Sigmoid colon (tissue), 7 donors: ENCODE measurements around the gene SF3B2. TPM values are rescaled to one million over a fixed set of nuclear protein-coding genes. Genes with fewer than 3 reads are reported as not detected.

Source experiments
- DNase-seq: peaks from one replicate; pipeline ENCODE4 v3.0.0-alpha.2; 2019
- H3K27ac ChIP-seq, 4 donors: fragments of 200-600 bp; sonication (generic); one replicate each; pipeline ENCODE4 v1.5.1; 2016 to 2019; ENCODE audit warnings: mild to moderate bottlenecking in 1 of 4
- H3K27me3 ChIP-seq, 3 donors: fragments of 200-600 bp; sonication (generic); one replicate each; pipeline ENCODE4 v1.5.1; 2019; ENCODE audit warnings: mild to moderate bottlenecking in 1 of 3
- H3K36me3 ChIP-seq, 4 donors: fragments of 200-600 bp; sonication (generic); one replicate each; pipeline ENCODE4 v1.5.1; 2016 to 2019
- H3K4me1 ChIP-seq, 4 donors: fragments of 200-600 bp; sonication (generic); one replicate each; pipeline ENCODE4 v1.5.1; 2017 to 2019
- H3K4me3 ChIP-seq, 4 donors: fragments of 200-600 bp; sonication (generic); one replicate each; pipeline ENCODE4 v1.5.1; 2017 to 2019; ENCODE audit warnings: mild to moderate bottlenecking in 2 of 4, moderate library complexity in 1 of 4
- H3K9me3 ChIP-seq, 4 donors: fragments of 200-600 bp in 3 of 4; sonication (generic) in 3 of 4; one replicate each; pipeline versions ENCODE4 v1.5.1 to v1.6.1; 2013 to 2019
- CTCF ChIP-seq, 4 experiments: fragments of 450-650 bp in 3 of 4; fragments of 200-600 bp in 1 of 4; IDR thresholded peaks; one replicate each; pipeline ENCODE4 v1.5.1; 2016 to 2019; ENCODE audit warnings: antibody characterized with exemption in 4 of 4, mild to moderate bottlenecking in 3 of 4, moderate library complexity in 2 of 4
- EP300 ChIP-seq, 4 donors: sonication (generic); formaldehyde crosslinking; IDR thresholded peaks; one replicate each; pipeline ENCODE4 v1.6.1; 2017; ENCODE audit warnings: antibody characterized with exemption in 4 of 4
- POLR2A ChIP-seq, 2 donors: fragments of 450-650 bp; IDR thresholded peaks; one replicate each; pipeline ENCODE4 v1.6.1; 2016; ENCODE audit warnings: antibody characterized with exemption in 2 of 2, mild to moderate bottlenecking in 2 of 2, moderate library complexity in 2 of 2
- POLR2AphosphoS5 ChIP-seq, 4 donors: sonication (generic); formaldehyde crosslinking; IDR thresholded peaks; one replicate each; pipeline ENCODE4 v1.6.1; 2017; ENCODE audit warnings: antibody characterized with exemption in 4 of 4
- WGBS, 2 donors: extraction: QIAGEN DNeasy Blood & Tissue Kit; methylation state at CpG; one replicate each; pipeline ENCODE4 v1.1.7; 2013; 5-methylcytosine and 5-hydroxymethylcytosine counted together
- intact Hi-C: fragments of 100-400 bp; cut with DNase I; formaldehyde crosslinking; loops from one replicate; pipeline ENCODE4 v1.15.1; 2023
- polyA plus RNA-seq, 3 donors: library from polyadenylated mRNA; stranded (reverse); fragments of 200-250 nt; gene quantifications; one replicate each; pipeline ENCODE4 v1.2.3, GENCODE V29; 2013
- total RNA-seq, 4 donors: library from RNA; depleted of rRNA; stranded (reverse); fragments of >200 nt; gene quantifications; one replicate each; pipeline ENCODE4 v1.1.0, GENCODE V29; 2016
- donor health status: healthy with polysubstance abuse.
- donor health status: Bipolar disorder and iron deficiency.
- donor health status: healthy.

The SF3B2 gene
- total and polyA plus RNA-seq, 7 donors, result 71.7 to 122 (median 91.9) TPM

GRCh38 chr11:66012946-66013761 lies 39.0 kb upstream of the SF3B2 start:
- H3K4me1 ChIP-seq, result peaks cover 0 to 11% (median 8%) of the 10 kb centered on the region in 4 donors
- TF ChIP-seq POLR2A (IDR thresholded peaks at IDR 0.05) (no peak), POLR2AphosphoS5 (IDR thresholded peaks at IDR 0.05) (no peak), CTCF (IDR thresholded peaks at IDR 0.05) (no peak)
- H3K9me3 ChIP-seq, result no peaks in the 10 kb centered on the region
- intact Hi-C loops, result no loop called here
- H3K27me3 ChIP-seq, result peaks cover 15 to 29% (median 27%) of the 10 kb centered on the region in 3 donors
- WGBS, 2 donors, result 50 to 52% methylated on average over 12 of the region's 12 CpGs
- H3K36me3 ChIP-seq, result no peaks in the 10 kb centered on the region
- DNase-seq, result no peak
- no peak overlapping the region for H3K27ac ChIP-seq
- no peak overlapping the region for H3K4me3 ChIP-seq

GRCh38 chr11:66013762-66014100 lies 38.4 kb upstream of the SF3B2 start:
- 59 to 80% methylated on average over 7 of the region's 7 CpGs for WGBS, 2 donors
- no peak overlapping the region for H3K27ac ChIP-seq
- no peak overlapping the region for H3K4me3 ChIP-seq
- no peak for TF ChIP-seq EP300 (IDR thresholded peaks at IDR 0.05)
- no peak for TF ChIP-seq CTCF (IDR thresholded peaks at IDR 0.05)
- TF ChIP-seq POLR2AphosphoS5 (IDR thresholded peaks at IDR 0.05), result no peak
- TF ChIP-seq POLR2A (IDR thresholded peaks at IDR 0.05), result no peak
- H3K9me3 ChIP-seq, result no peaks in the 10 kb centered on the region
- no peaks in the 10 kb centered on the region for H3K36me3 ChIP-seq
- DNase-seq, result no peak
- H3K4me1 ChIP-seq, result peaks cover 0 to 11% (median 8%) of the 10 kb centered on the region in 4 donors
- peaks cover 15 to 29% (median 27%) of the 10 kb centered on the region in 3 donors for H3K27me3 ChIP-seq
- intact Hi-C loops, result no loop called here

GRCh38 chr11:66014804-66015453 lies 37.2 kb upstream of the SF3B2 start:
- no peaks in the 10 kb centered on the region for H3K9me3 ChIP-seq
- TF ChIP-seq POLR2A (IDR thresholded peaks at IDR 0.05) (no peak), CTCF (IDR thresholded peaks at IDR 0.05) (no peak), POLR2AphosphoS5 (IDR thresholded peaks at IDR 0.05) (no peak), EP300 (IDR thresholded peaks at IDR 0.05) (no peak)
- peaks cover 15 to 29% (median 27%) of the 10 kb centered on the region in 3 donors for H3K27me3 ChIP-seq
- DNase-seq, result no peak
- 91 to 93% methylated on average over 6 of the region's 6 CpGs for WGBS, 2 donors
- intact Hi-C loops, result no loop called here
- H3K27ac ChIP-seq, result no peak overlapping the region
- peaks cover 0 to 11% (median 8%) of the 10 kb centered on the region in 4 donors for H3K4me1 ChIP-seq
- no peaks in the 10 kb centered on the region for H3K36me3 ChIP-seq
- no peak overlapping the region for H3K4me3 ChIP-seq

- H3K36me3 ChIP-seq, result no peaks in the 10 kb centered on the region
- WGBS, 2 donors, result 89 to 93% methylated on average over 7 of the region's 7 CpGs
- intact Hi-C loops, result no loop called here
- DNase-seq, result no peak
- H3K27me3 ChIP-seq, result peaks cover 15 to 29% (median 27%) of the 10 kb centered on the region in 3 donors
- H3K9me3 ChIP-seq, result no peaks in the 10 kb centered on the region
- TF ChIP-seq EP300 (IDR thresholded peaks at IDR 0.05) (no peak), CTCF (IDR thresholded peaks at IDR 0.05) (no peak), POLR2A (IDR thresholded peaks at IDR 0.05) (no peak), POLR2AphosphoS5 (IDR thresholded peaks at IDR 0.05) (no peak)
- H3K27ac ChIP-seq, result no peak overlapping the region
- peaks cover 0 to 11% (median 8%) of the 10 kb centered on the region in 4 donors for H3K4me1 ChIP-seq
- H3K4me3 ChIP-seq, result no peak overlapping the region
Measured at GRCh38 chr11:66015454-66015881, 36.7 kb upstream of the SF3B2 start.
